A549 (cell line): Measurements from ENCODE around the gene TMEM174.

Experiments used
- BHLHE40 ChIP-seq: IDR thresholded peaks from 2 replicates; pipeline ENCODE4 v1.6.1; 2012; ENCODE audit warnings: low read depth, low read length, inconsistent platforms
- CTCF ChIP-seq: fragments of >200 bp; sonication (Bioruptor Twin); formaldehyde crosslinking; IDR thresholded peaks from 3 replicates; pipeline ENCODE4 v1.5.1; 2016
- EP300 ChIP-seq, 2 experiments: fragments of >200 bp; sonication (Bioruptor Twin); formaldehyde crosslinking; IDR thresholded peaks; 2 replicates in 1 of 2; 3 replicates in 1 of 2; pipeline ENCODE4 v1.6.1; 2016 to 2017
- ESRRA ChIP-seq: fragments of 150-350 bp; IDR thresholded peaks from 2 replicates; pipeline ENCODE4 v1.6.1; 2014; ENCODE audit warnings: mild to moderate bottlenecking, low read length, borderline replicate concordance
- HDAC2 ChIP-seq: fragments of 200-600 bp; sonication (generic); IDR thresholded peaks from 2 replicates; pipeline ENCODE4 v1.6.1; 2016
- MAX ChIP-seq: IDR thresholded peaks from 2 replicates; pipeline ENCODE4 v1.6.1; 2012
- MYC ChIP-seq: IDR thresholded peaks from 2 replicates; pipeline ENCODE4 v1.6.1; 2012; ENCODE audit warnings: mild to moderate bottlenecking, inconsistent platforms, low read length, improper control_type of control experiment, borderline replicate concordance
- RFX5 ChIP-seq: fragments of 450-650 bp; IDR thresholded peaks from 2 replicates; pipeline ENCODE4 v1.7.1; 2014; ENCODE audit warnings: antibody characterized with exemption, mild to moderate bottlenecking, moderate library complexity
- RNF2 ChIP-seq: fragments of 200-600 bp; sonication (generic); IDR thresholded peaks from 2 replicates; pipeline ENCODE4 v1.6.1; 2016; ENCODE audit warnings: low read depth, mild to moderate bottlenecking, antibody characterized with exemption, moderate library complexity, borderline replicate concordance
- ZSCAN20 ChIP-seq: fragments of 250-450 bp; sonication (Bioruptor Pico); IDR thresholded peaks from 2 replicates; pipeline ENCODE4 v1.8.0; 2022; ENCODE audit warnings: mild to moderate bottlenecking, moderate library complexity

- TF ChIP-seq BHLHE40 (no peak), ZSCAN20 (CRISPR knock-in tag) (no peak), MAX (no peak), ESRRA (no peak), HDAC2 (no peak), CTCF (no peak), RNF2 (no peak), EP300 (IDR thresholded peaks at IDR 0.05) (no peak), MYC (no peak), RFX5 (no peak)
Observed at GRCh38 chr5:73193592-73193991, 20.6 kb downstream of the TMEM174 start.
